Measurements from ENCODE around the gene SLC7A7. TPM values are rescaled to one million over a fixed set of nuclear protein-coding genes. Genes with fewer than 3 reads are reported as not detected.

SLC7A7 gene
- total RNA-seq, 1 experiment from 2014 or later, result 8.7 TPM

DNA sequence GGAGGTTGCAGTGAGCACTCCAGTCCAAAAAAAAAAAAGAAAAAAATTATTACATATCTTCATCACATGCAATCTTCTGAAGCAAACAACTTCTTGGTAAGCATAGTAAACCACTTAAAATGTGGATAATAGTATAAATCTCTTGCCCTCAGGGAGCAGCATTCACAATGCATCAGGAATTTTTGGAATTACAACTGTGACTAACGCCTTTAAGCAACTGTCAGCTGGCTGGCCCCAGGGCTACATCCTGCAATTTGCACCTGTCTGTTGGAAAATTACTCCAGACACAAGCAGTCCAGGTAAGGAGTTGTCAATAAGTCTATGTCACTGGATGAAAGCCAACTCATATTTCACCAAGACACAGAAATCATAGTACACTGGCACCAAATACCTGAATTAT is 5.5 kb upstream of the SLC7A7 start:
- H3K4me1 Mint-ChIP-seq (ENCODE audit: low read depth, unreplicated experiment), result peaks cover 59% of the 10 kb centered on the region
- BruUV-seq (replicated peaks), result no TSS peak
- peak; percentile 31 for DNase-seq
- H3K9me3 Mint-ChIP-seq (ENCODE audit: low read depth, unreplicated experiment), result no peaks in the 10 kb centered on the region
- peak overlapping the region; percentile 94 for H3K27ac Mint-ChIP-seq (ENCODE audit: unreplicated experiment)
- CTCF ChIA-PET, result interaction anchor here (1.1 to 1.3 kb wide), 8 partner anchors 10 to 51 kb away, joined by 3 to 6 read pairs (median 4); partner anchors contain the start of gene LRP10
- no peaks in the 10 kb centered on the region for H3K27me3 Mint-ChIP-seq (ENCODE audit: unreplicated experiment)
- TF ChIP-seq CTCF (IDR thresholded peaks at IDR 0.05; ENCODE audit: unreplicated experiment), result no peak
- peaks cover 31% of the 10 kb centered on the region for H3K36me3 Mint-ChIP-seq (ENCODE audit: insufficient read depth, unreplicated experiment)
- peak overlapping the region; percentile 71 for H3K4me3 Mint-ChIP-seq (ENCODE audit: low read depth, unreplicated experiment)
- intact Hi-C loops (cut with micrococcal nuclease; ENCODE audit: unreplicated experiment), result no loop called here

DNA sequence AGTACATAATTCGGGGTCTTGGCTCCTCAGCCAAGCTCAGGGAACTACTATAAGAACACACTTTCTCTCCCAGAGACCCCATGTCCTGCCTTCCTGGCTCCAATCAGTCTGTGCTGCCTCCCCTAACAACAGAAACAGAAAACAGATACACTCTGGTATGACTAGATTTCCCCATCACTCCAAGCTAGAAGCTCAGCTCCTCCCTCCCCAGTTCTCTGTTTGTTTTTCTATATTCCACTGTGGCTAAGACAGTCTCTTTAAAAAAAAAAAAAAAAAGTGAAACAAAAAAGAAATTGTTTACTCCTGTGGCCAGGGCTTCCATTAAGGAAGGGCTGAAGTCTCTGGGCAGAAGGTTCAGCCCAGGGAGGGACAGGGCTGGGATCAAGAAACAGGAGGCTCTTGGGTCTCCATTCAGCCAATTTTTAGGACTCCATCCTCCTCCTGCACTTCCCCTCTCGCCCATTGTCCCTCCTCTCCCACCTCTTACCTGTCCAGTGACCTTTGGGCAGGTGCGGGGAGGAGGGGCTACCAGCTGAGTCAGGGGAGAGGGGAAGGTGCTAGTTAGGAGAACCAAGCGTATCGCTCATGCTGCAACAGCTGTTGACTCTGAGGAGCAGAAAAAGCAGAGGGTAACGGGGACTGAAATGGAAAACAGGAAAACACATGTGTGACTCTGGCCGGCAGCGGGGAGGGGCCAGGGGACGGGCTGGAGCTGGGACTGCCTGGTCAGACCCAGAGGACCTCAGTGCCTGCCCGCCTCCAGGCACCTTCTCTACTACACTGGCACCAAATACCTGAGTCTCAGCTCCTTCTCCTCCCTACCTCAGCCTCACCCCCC is 4.1 kb upstream of the SLC7A7 start:
- peak; percentile 38 for DNase-seq
- peak overlapping the region; percentile 19 for H3K27ac Mint-ChIP-seq (ENCODE audit: unreplicated experiment)
- peaks cover 31% of the 10 kb centered on the region for H3K36me3 Mint-ChIP-seq (ENCODE audit: insufficient read depth, unreplicated experiment)
- H3K4me3 Mint-ChIP-seq (ENCODE audit: low read depth, unreplicated experiment), result peak overlapping the region; percentile 56
- CTCF ChIA-PET, result interaction anchor here (0.7 to 1.2 kb wide), 3 partner anchors 36 to 148 kb away, joined by 3 to 4 read pairs (median 4); no protein-coding TSS in a partner anchor
- BruUV-seq (replicated peaks), result no TSS peak
- no peak for TF ChIP-seq CTCF (IDR thresholded peaks at IDR 0.05; ENCODE audit: unreplicated experiment)
- no peaks in the 10 kb centered on the region for H3K27me3 Mint-ChIP-seq (ENCODE audit: unreplicated experiment)
- peaks cover 58% of the 10 kb centered on the region for H3K4me1 Mint-ChIP-seq (ENCODE audit: low read depth, unreplicated experiment)
- intact Hi-C loops (cut with micrococcal nuclease; ENCODE audit: unreplicated experiment), result no loop called here
- no peaks in the 10 kb centered on the region for H3K9me3 Mint-ChIP-seq (ENCODE audit: low read depth, unreplicated experiment)

- intact Hi-C loops (cut with micrococcal nuclease; ENCODE audit: unreplicated experiment), result no loop called here
- no peak overlapping the region for H3K4me3 Mint-ChIP-seq (ENCODE audit: low read depth, unreplicated experiment)
These were observed 862 bp downstream of the SLC7A7 start for GRCh38 chr14:22814373-22814772.

DNA sequence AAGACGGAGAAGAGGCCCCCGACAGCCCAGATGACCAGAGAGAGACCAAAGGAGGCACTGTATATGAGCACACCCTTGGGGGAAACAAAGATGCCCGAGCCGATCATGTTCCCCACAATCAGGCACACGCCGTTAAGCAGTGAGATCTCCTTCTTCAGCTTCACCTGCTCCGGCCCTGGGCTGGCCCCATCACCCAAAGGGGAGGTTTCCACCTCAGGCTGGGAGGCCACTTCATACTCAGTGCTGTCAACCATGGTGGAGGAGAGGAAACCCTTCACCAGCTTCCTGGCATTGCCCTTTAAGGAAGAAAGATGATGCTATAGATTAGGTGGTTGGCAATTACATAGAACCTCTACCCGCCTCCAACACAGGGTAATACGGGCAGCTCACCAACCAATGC is 2.1 kb downstream of the SLC7A7 start:
- no TSS peak for BruUV-seq (replicated peaks)
- Mint-ChIP-seq H3K4me1 (ENCODE audit: low read depth, unreplicated experiment) (peaks cover 23% of the 10 kb centered on the region), H3K9me3 (ENCODE audit: low read depth, unreplicated experiment) (no peaks in the 10 kb centered on the region), H3K27ac (ENCODE audit: unreplicated experiment) (no peak overlapping the region), H3K27me3 (ENCODE audit: unreplicated experiment) (no peaks in the 10 kb centered on the region), H3K4me3 (ENCODE audit: low read depth, unreplicated experiment) (no peak overlapping the region), H3K36me3 (ENCODE audit: insufficient read depth, unreplicated experiment) (no peaks in the 10 kb centered on the region)
- DNase-seq, result no peak
- CTCF ChIA-PET, result no interaction called here
- TF ChIP-seq CTCF (IDR thresholded peaks at IDR 0.05; ENCODE audit: unreplicated experiment), result no peak
- intact Hi-C loops (cut with micrococcal nuclease; ENCODE audit: unreplicated experiment), result no loop called here

More at GRCh38 chr14:22814373-22814772, 862 bp downstream of the SLC7A7 start:
- no peak for TF ChIP-seq CTCF (IDR thresholded peaks at IDR 0.05; ENCODE audit: unreplicated experiment)
- Mint-ChIP-seq H3K9me3 (ENCODE audit: low read depth, unreplicated experiment) (no peaks in the 10 kb centered on the region), H3K36me3 (ENCODE audit: insufficient read depth, unreplicated experiment) (peaks cover under 1% of the 10 kb centered on the region), H3K4me1 (ENCODE audit: low read depth, unreplicated experiment) (peaks cover 33% of the 10 kb centered on the region), H3K27ac (ENCODE audit: unreplicated experiment) (no peak overlapping the region), H3K27me3 (ENCODE audit: unreplicated experiment) (no peaks in the 10 kb centered on the region)
- DNase-seq, result no peak
- CTCF ChIA-PET, result no interaction called here
- no TSS peak for BruUV-seq (replicated peaks)
